ENCODE measurements around the gene RCOR3.

GRCh38 chr1:211279340-211279739 is 20.2 kb downstream of the RCOR3 start:
- no peak for TF ChIP-seq CTCF (IDR thresholded peaks at IDR 0.05)
- no peak for TF ChIP-seq POLR2A (IDR thresholded peaks at IDR 0.05)
